IMR-90 (cell line): ENCODE results near the gene HMG20B. TPM values are rescaled to one million over a fixed set of nuclear protein-coding genes. Genes with fewer than 3 reads are reported as not detected.

ENCODE experiments used
- ATAC-seq: fragments of 200-7000 bp; cut with Tn5 transposase; 2 replicates; pipeline ENCODE4 v1.9.1; 2020; ENCODE audit warnings: low read depth, mild to moderate bottlenecking, moderate library complexity
- BruUV-seq: library from RNA; stranded (reverse); fragments of 400-500 nt; replicated peaks from 2 replicates; lab custom pipeline; 2021; lab: Mats Ljungman, UMichigan
- CTCF ChIA-PET: fragments of 300-600 bp; formaldehyde crosslinking; extraction: SDS; loops from one replicate; lab custom pipeline; 2021; ENCODE audit warnings: antibody characterized with exemption; lab: Yijun Ruan, JAX
- POLR2A ChIA-PET: fragments of 300-600 bp; sonication (Branson Sonifier 250); formaldehyde crosslinking; loops from one replicate; lab custom pipeline; 2022; ENCODE audit warnings: antibody characterized with exemption; ENCODE audit not compliant: unreplicated experiment; lab: Charles Lee
- DNase-seq: peaks from one replicate; pipeline ENCODE4 v3.0.0; 2013
- H2AFZ ChIP-seq: replicated peaks from 2 replicates; pipeline ENCODE3; 2013; ENCODE audit warnings: low read length, mild to moderate bottlenecking; ENCODE audit not compliant: poor library complexity
- H2AK5ac ChIP-seq: 2 replicates; pipeline ENCODE4 v1.6.1; 2013; ENCODE audit warnings: low read depth, low read length, inconsistent platforms
- H2AK9ac ChIP-seq: replicated peaks from 2 replicates; pipeline ENCODE3; 2013; ENCODE audit warnings: mild to moderate bottlenecking, low read depth, low read length, moderate library complexity; ENCODE audit not compliant: poor library complexity
- H2BK120ac ChIP-seq: 2 replicates; pipeline ENCODE4 v1.6.1; 2013; ENCODE audit warnings: low read depth, low read length, inconsistent platforms
- H2BK15ac ChIP-seq: 3 replicates; pipeline ENCODE4 v1.6.1; 2013; ENCODE audit warnings: low read depth, low read length, inconsistent platforms
- H2BK20ac ChIP-seq: 2 replicates; pipeline ENCODE4 v1.6.1; 2013; ENCODE audit warnings: low read depth, mild to moderate bottlenecking, inconsistent platforms, low read length, moderate library complexity
- H2BK5ac ChIP-seq: 2 replicates; pipeline ENCODE4 v1.6.1; 2013; ENCODE audit warnings: mild to moderate bottlenecking, low read depth, low read length, inconsistent platforms; ENCODE audit not compliant: poor library complexity, severe bottlenecking
- H3K14ac ChIP-seq: replicated peaks from 2 replicates; pipeline ENCODE4 v1.6.1; 2013; ENCODE audit warnings: low read depth, low read length, inconsistent platforms
- H3K18ac ChIP-seq: 2 replicates; pipeline ENCODE4 v1.6.1; 2013; ENCODE audit warnings: low read depth, low read length, control low read depth
- H3K23ac ChIP-seq: 2 replicates; pipeline ENCODE4 v1.6.1; 2013; ENCODE audit warnings: low read depth, low read length, inconsistent platforms
- H3K27ac ChIP-seq: 2 replicates; pipeline ENCODE4 v1.5.1; 2013; ENCODE audit warnings: mild to moderate bottlenecking, control low read depth, low read length; ENCODE audit not compliant: insufficient read depth
- H3K27me3 ChIP-seq: 2 replicates; pipeline ENCODE4 v1.6.1; 2013; ENCODE audit warnings: low read length; ENCODE audit not compliant: control insufficient read depth, insufficient read depth
- H3K36me3 ChIP-seq: 2 replicates; pipeline ENCODE4 v1.6.1; 2013; ENCODE audit warnings: low read length, mixed read lengths; ENCODE audit not compliant: control insufficient read depth, insufficient read depth
- H3K4ac ChIP-seq: 2 replicates; pipeline ENCODE4 v1.6.1; 2013; ENCODE audit warnings: low read depth, low read length, inconsistent platforms
- H3K4me1 ChIP-seq: 2 replicates; pipeline ENCODE4 v1.6.1; 2013; ENCODE audit warnings: low read length, mixed read lengths; ENCODE audit not compliant: control insufficient read depth, insufficient read depth
- H3K4me2 ChIP-seq: 2 replicates; pipeline ENCODE4 v1.6.1; 2013; ENCODE audit warnings: low read depth, mild to moderate bottlenecking, control low read depth, low read length, moderate library complexity
- H3K4me3 ChIP-seq: 2 replicates; pipeline ENCODE4 v1.5.1; 2013; ENCODE audit warnings: low read depth, mild to moderate bottlenecking, control low read depth, low read length, moderate library complexity; ENCODE audit not compliant: insufficient read depth
- H3K56ac ChIP-seq: 2 replicates; pipeline ENCODE4 v1.6.1; 2013; ENCODE audit warnings: low read length, inconsistent platforms; ENCODE audit not compliant: insufficient read depth; ENCODE audit errors: extremely low read depth
- H3K79me1 ChIP-seq, 2 experiments: 2 replicates each; pipeline ENCODE4 v1.6.1; 2013; ENCODE audit warnings: low read length in 2 of 2, inconsistent platforms in 1 of 2, low read depth in 1 of 2
- H3K9ac ChIP-seq: 2 replicates; pipeline ENCODE4 v1.6.1; 2013; ENCODE audit warnings: low read depth, low read length, control low read depth
- H3K9me1 ChIP-seq: 2 replicates; pipeline ENCODE4 v1.6.1; 2013; ENCODE audit warnings: low read length, inconsistent platforms; ENCODE audit not compliant: insufficient read depth
- H3K9me3 ChIP-seq: 2 replicates; pipeline ENCODE4 v1.6.1; 2013; ENCODE audit warnings: low read length; ENCODE audit not compliant: control insufficient read depth, insufficient read depth
- H4K20me1 ChIP-seq: 2 replicates; pipeline ENCODE4 v1.6.1; 2013; ENCODE audit warnings: low read length, inconsistent platforms; ENCODE audit not compliant: insufficient read depth
- H4K5ac ChIP-seq: 2 replicates; pipeline ENCODE4 v1.6.1; 2013; ENCODE audit warnings: mild to moderate bottlenecking, low read depth, low read length, control low read depth
- H4K8ac ChIP-seq, 2 experiments: 2 replicates each; pipeline ENCODE4 v1.6.1; 2013; ENCODE audit warnings: low read depth in 2 of 2, low read length in 2 of 2, control low read depth in 1 of 2, inconsistent platforms in 1 of 2
- H4K91ac ChIP-seq: 2 replicates; pipeline ENCODE4 v1.6.1; 2013; ENCODE audit warnings: low read depth, low read length, inconsistent platforms; ENCODE audit not compliant: insufficient read depth
- BHLHE40 ChIP-seq: fragments of 150-350 bp; IDR thresholded peaks from 2 replicates; pipeline ENCODE4 v1.6.1; 2016; ENCODE audit warnings: mild to moderate bottlenecking, low read depth, low read length
- CEBPB ChIP-seq: IDR thresholded peaks from 2 replicates; pipeline ENCODE4 v1.6.1; 2012; ENCODE audit warnings: low read depth, low read length, improper control_type of control experiment
- CHD1 ChIP-seq: IDR thresholded peaks from 2 replicates; pipeline ENCODE4 v1.6.1; 2012; ENCODE audit warnings: low read depth, low read length, improper control_type of control experiment
- FOS ChIP-seq: fragments of 150-350 bp; IDR thresholded peaks from 2 replicates; pipeline ENCODE4 v1.6.1; 2016; ENCODE audit warnings: low read depth, low read length
- MAFK ChIP-seq: IDR thresholded peaks from 2 replicates; pipeline ENCODE4 v1.6.1; 2012; ENCODE audit warnings: low read depth, low read length, improper control_type of control experiment
- MAZ ChIP-seq: IDR thresholded peaks from 2 replicates; pipeline ENCODE4 v1.6.1; 2012; ENCODE audit warnings: low read depth, mild to moderate bottlenecking, low read length, improper control_type of control experiment, moderate library complexity, borderline replicate concordance
- MXI1 ChIP-seq: IDR thresholded peaks from 2 replicates; pipeline ENCODE4 v1.6.1; 2012; ENCODE audit warnings: low read depth, mild to moderate bottlenecking, low read length, moderate library complexity, borderline replicate concordance
- NFE2L2 ChIP-seq: fragments of 150-350 bp; IDR thresholded peaks from 2 replicates; pipeline ENCODE4 v1.6.1; 2016; ENCODE audit warnings: low read depth, mild to moderate bottlenecking, low read length
- POLR2A ChIP-seq: IDR thresholded peaks from 2 replicates; pipeline ENCODE4 v1.6.1; 2012; ENCODE audit warnings: mild to moderate bottlenecking, low read depth, low read length
- RAD21 ChIP-seq: IDR thresholded peaks from 2 replicates; pipeline ENCODE4 v1.6.1; 2012; ENCODE audit warnings: low read length, improper control_type of control experiment
- RCOR1 ChIP-seq: IDR thresholded peaks from 2 replicates; pipeline ENCODE4 v1.6.1; 2012; ENCODE audit warnings: mild to moderate bottlenecking, low read length, improper control_type of control experiment; ENCODE audit not compliant: insufficient replicate concordance
- RFX5 ChIP-seq: IDR thresholded peaks from 2 replicates; pipeline ENCODE4 v1.8.0; 2012; ENCODE audit warnings: low read depth, mild to moderate bottlenecking, low read length, moderate library complexity
- SMC3 ChIP-seq: fragments of 150-350 bp; IDR thresholded peaks from 2 replicates; pipeline ENCODE4 v1.6.1; 2016; ENCODE audit warnings: low read depth, mild to moderate bottlenecking, antibody characterized with exemption, low read length, moderate library complexity
- WGBS, 2 experiments: methylation state at CpG; one replicate each; pipeline versions ENCODE4 v1.1.5 to v1.1.7; 2013; ENCODE audit warnings: missing lambda C conversion rate in 2 of 2; ENCODE audit not compliant: insufficient read length in 1 of 2; ENCODE audit errors: extremely low coverage in 2 of 2; 5-methylcytosine and 5-hydroxymethylcytosine counted together
- dilution Hi-C: fragments of 300-500 bp; cut with HindIII; formaldehyde crosslinking; loops from one replicate; pipeline ENCODE4 v1.14.3; 2018; ENCODE audit warnings: low sequenced_read_pairs; ENCODE audit not compliant: unreplicated experiment
- in situ Hi-C: fragments of 300-500 bp; cut with MboI; formaldehyde crosslinking; loops from 3 replicates; pipeline ENCODE4 v1.14.3; 2019; ENCODE audit warnings: low sequenced_read_pairs, inconsistent platforms, mixed read lengths
- intact Hi-C: fragments of 100-400 bp; cut with micrococcal nuclease; formaldehyde crosslinking; loops from 2 replicates; pipeline ENCODE4 v1.10.0; 2022
- polyA plus RNA-seq, 3 experiments: library from polyadenylated mRNA; depleted of rRNA; stranded (reverse); fragments of >200 nt; gene quantifications; 2 replicates each; pipeline ENCODE4 v1.2.3, GENCODE V29; 2012; ENCODE audit warnings: low replicate concordance in 1 of 3
- total RNA-seq: library from RNA; depleted of rRNA; stranded (reverse); fragments of >200 nt; gene quantifications from 2 replicates; pipeline ENCODE4 v1.2.3, GENCODE V29; 2012
- TF ChIP-seq, protein P1 (sequence below): conservative IDR thresholded peaks from 2 replicates; pipeline ENCODE4 v1.5.1; 2012; ENCODE audit warnings: mild to moderate bottlenecking, low read depth, low read length, improper control_type of control experiment
- TF ChIP-seq, protein P2 (sequence below): fragments of 150-350 bp; IDR thresholded peaks from 2 replicates; pipeline ENCODE4 v1.6.1; 2016; ENCODE audit warnings: low read depth, mild to moderate bottlenecking, low read length, moderate library complexity, borderline replicate concordance
- TF ChIP-seq, protein P3 (sequence below): fragments of 150-350 bp; IDR thresholded peaks from 2 replicates; pipeline ENCODE4 v1.6.1; 2017; ENCODE audit warnings: mild to moderate bottlenecking, antibody characterized with exemption, low read length, low read depth

The HMG20B gene
- total and polyA plus RNA-seq, 2 of the 4 experiments (the other 2 are of a cell fraction), result 57.5 to 63.8 TPM

DNA sequence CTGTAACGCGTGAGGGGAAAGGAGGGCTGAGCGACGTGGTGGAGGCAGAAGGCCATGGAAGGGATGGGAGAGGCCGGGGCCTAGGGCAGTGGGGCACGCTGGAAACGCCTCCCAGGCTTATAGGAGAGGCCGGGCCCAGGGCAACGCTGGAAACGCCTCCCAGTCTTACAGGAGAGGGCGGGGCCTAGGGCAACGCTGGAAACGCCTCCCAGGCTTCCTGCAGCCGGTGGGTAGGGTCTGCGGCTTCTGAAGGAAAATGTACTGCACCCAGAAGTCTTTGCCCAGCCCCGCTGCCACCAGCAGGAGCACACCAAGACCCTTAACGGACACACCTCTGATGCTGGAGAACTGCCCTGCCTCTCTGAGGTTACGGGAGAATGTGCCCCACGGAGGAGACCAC lies 44.7 kb downstream of the HMG20B start:
- H2BK120ac ChIP-seq, result no peak overlapping the region
- intact Hi-C loops, result loop anchor here (10.0 kb wide), 1 partner anchor 293 kb away; no protein-coding TSS in a partner anchor
- H3K27me3 ChIP-seq, result no peaks in the 10 kb centered on the region
- no peak overlapping the region for H3K4ac ChIP-seq
- no peak overlapping the region for H3K9ac ChIP-seq
- no peak overlapping the region for H4K5ac ChIP-seq
- no peak overlapping the region for H3K4me3 ChIP-seq
- H4K8ac ChIP-seq, result no peak overlapping the region
- no peaks in the 10 kb centered on the region for H3K9me3 ChIP-seq
- no peak overlapping the region for H3K14ac ChIP-seq
- WGBS, 2 experiments, result 81% methylated on average over 15 of the region's 19 CpGs; no CpG with 5 or more reads in 1 of the 2 experiments
- BruUV-seq, result no TSS peak
- ChIA-PET POLR2A (no interaction called here), CTCF (no interaction called here)
- H3K27ac ChIP-seq, result no peak overlapping the region
- ATAC-seq, result no peak
- no peak overlapping the region for H2AK5ac ChIP-seq
- H2BK5ac ChIP-seq, result no peak overlapping the region
- peaks cover 31% of the 10 kb centered on the region for H3K36me3 ChIP-seq
- H3K4me1 ChIP-seq, result peaks cover 3% of the 10 kb centered on the region; the same call in 1 of the 2 replicates
- H4K91ac ChIP-seq, result no peak overlapping the region
- no peak overlapping the region for H2AFZ ChIP-seq
- no peak for TF ChIP-seq MXI1
- no peak for TF ChIP-seq MAZ
- no peak for TF ChIP-seq RCOR1
- no peak for TF ChIP-seq MAFK
- TF ChIP-seq, protein P1, sequence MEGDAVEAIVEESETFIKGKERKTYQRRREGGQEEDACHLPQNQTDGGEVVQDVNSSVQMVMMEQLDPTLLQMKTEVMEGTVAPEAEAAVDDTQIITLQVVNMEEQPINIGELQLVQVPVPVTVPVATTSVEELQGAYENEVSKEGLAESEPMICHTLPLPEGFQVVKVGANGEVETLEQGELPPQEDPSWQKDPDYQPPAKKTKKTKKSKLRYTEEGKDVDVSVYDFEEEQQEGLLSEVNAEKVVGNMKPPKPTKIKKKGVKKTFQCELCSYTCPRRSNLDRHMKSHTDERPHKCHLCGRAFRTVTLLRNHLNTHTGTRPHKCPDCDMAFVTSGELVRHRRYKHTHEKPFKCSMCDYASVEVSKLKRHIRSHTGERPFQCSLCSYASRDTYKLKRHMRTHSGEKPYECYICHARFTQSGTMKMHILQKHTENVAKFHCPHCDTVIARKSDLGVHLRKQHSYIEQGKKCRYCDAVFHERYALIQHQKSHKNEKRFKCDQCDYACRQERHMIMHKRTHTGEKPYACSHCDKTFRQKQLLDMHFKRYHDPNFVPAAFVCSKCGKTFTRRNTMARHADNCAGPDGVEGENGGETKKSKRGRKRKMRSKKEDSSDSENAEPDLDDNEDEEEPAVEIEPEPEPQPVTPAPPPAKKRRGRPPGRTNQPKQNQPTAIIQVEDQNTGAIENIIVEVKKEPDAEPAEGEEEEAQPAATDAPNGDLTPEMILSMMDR, result no peak
- no peak for TF ChIP-seq RFX5
- no peak for TF ChIP-seq CEBPB
- TF ChIP-seq SMC3, result no peak
- no peak for TF ChIP-seq BHLHE40
- TF ChIP-seq, protein P2, sequence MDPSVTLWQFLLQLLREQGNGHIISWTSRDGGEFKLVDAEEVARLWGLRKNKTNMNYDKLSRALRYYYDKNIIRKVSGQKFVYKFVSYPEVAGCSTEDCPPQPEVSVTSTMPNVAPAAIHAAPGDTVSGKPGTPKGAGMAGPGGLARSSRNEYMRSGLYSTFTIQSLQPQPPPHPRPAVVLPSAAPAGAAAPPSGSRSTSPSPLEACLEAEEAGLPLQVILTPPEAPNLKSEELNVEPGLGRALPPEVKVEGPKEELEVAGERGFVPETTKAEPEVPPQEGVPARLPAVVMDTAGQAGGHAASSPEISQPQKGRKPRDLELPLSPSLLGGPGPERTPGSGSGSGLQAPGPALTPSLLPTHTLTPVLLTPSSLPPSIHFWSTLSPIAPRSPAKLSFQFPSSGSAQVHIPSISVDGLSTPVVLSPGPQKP, result no peak
- TF ChIP-seq RAD21, result no peak
- TF ChIP-seq NFE2L2, result no peak
- TF ChIP-seq FOS, result no peak
- TF ChIP-seq CHD1, result no peak
- no peak for TF ChIP-seq POLR2A
- TF ChIP-seq, protein P3, sequence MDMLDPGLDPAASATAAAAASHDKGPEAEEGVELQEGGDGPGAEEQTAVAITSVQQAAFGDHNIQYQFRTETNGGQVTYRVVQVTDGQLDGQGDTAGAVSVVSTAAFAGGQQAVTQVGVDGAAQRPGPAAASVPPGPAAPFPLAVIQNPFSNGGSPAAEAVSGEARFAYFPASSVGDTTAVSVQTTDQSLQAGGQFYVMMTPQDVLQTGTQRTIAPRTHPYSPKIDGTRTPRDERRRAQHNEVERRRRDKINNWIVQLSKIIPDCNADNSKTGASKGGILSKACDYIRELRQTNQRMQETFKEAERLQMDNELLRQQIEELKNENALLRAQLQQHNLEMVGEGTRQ, result no peak
- in situ Hi-C loops, result loop anchor here (25.0 kb wide), 1 partner anchor 305 kb away; no protein-coding TSS in a partner anchor
- H4K20me1 ChIP-seq, result peaks cover 7% of the 10 kb centered on the region; the same call in 1 of the 2 replicates
- no peak overlapping the region for H3K56ac ChIP-seq
- peaks cover 3 to 13% of the 10 kb centered on the region in 2 experiments; a peak in 1 of 4 replicates for H3K79me1 ChIP-seq
- DNase-seq, result no peak
- H3K18ac ChIP-seq, result no peak overlapping the region
- no peak overlapping the region for H3K23ac ChIP-seq
- H2BK15ac ChIP-seq, result no peak overlapping the region
- no peaks in the 10 kb centered on the region for H3K9me1 ChIP-seq
- H3K4me2 ChIP-seq, result no peak overlapping the region
- dilution Hi-C loops, result no loop called here
- H2AK9ac ChIP-seq, result no peak overlapping the region
- H2BK20ac ChIP-seq, result no peak overlapping the region
